ENCODE results near the gene MYH9.
"Not testable (repeated sequence)": the region's sequence is repeated elsewhere in the genome, so short reads cannot be mapped to it uniquely, and the experiment has no call there.

The MYH9 gene

DNA sequence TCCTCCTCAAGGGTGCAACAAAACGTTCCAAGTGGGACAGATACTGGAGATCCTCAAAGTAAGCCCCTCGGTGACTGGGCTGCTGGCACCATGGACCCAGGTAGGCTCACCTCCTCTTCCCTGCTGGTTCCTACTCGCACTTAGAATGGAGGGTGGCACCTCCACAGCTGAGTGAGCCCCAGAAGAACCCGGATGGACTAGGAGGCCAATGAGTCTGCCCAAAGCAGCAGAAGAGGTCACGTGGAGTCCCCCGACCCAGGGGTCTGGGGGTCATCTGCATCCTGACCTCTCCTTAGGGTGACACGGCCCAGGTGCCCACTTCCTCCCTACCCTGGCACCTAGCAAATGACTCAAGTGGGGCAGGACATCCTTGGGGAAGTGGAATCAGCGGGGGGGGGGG, 130.5 kb downstream of the MYH9 start:
- no peak overlapping the region for H3K27ac ChIP-seq
- no peak for TF ChIP-seq ZFX (IDR thresholded peaks at IDR 0.05)
- TF ChIP-seq, protein P1, sequence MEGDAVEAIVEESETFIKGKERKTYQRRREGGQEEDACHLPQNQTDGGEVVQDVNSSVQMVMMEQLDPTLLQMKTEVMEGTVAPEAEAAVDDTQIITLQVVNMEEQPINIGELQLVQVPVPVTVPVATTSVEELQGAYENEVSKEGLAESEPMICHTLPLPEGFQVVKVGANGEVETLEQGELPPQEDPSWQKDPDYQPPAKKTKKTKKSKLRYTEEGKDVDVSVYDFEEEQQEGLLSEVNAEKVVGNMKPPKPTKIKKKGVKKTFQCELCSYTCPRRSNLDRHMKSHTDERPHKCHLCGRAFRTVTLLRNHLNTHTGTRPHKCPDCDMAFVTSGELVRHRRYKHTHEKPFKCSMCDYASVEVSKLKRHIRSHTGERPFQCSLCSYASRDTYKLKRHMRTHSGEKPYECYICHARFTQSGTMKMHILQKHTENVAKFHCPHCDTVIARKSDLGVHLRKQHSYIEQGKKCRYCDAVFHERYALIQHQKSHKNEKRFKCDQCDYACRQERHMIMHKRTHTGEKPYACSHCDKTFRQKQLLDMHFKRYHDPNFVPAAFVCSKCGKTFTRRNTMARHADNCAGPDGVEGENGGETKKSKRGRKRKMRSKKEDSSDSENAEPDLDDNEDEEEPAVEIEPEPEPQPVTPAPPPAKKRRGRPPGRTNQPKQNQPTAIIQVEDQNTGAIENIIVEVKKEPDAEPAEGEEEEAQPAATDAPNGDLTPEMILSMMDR (conservative IDR thresholded peaks at IDR 0.05): no peak

GRCh38 chr22:36256478-36256877, 131.3 kb downstream of the MYH9 start:
- H3K27ac ChIP-seq: no peak overlapping the region
- TF ChIP-seq, protein P1 (conservative IDR thresholded peaks at IDR 0.05): no peak
- TF ChIP-seq ZFX (IDR thresholded peaks at IDR 0.05): no peak

DNA sequence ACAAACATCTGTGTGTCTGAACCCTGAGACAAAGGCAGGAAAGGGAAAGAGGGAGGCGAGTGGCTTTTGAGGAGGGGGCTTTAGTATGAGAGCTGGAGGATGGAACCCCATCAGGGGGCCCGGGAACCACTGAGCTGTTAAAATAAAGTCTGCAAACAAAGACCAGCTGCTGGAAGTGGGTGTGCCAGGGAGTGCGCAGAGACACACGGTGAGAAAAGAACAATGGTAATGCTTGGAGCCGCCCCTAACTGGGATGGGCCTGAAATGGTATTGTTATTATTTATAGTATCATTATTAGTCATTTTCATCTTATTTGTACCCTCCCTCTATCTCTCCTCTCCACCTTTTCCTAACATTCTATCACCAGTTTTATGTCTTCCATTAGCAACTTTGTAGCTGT, 132.2 kb downstream of the MYH9 start:
- H3K27ac ChIP-seq: not testable (repeated sequence)

GRCh38 chr22:36253523-36254490, 134.0 kb downstream of the MYH9 start:
- H3K27ac ChIP-seq: no peak overlapping the region
- TF ChIP-seq, protein P1 (conservative IDR thresholded peaks at IDR 0.05): no peak
- TF ChIP-seq ZFX (IDR thresholded peaks at IDR 0.05): no peak

GRCh38 chr22:36252754-36253522, 134.8 kb downstream of the MYH9 start, which contains the start of gene APOL1:
APOL1 (plus strand) TSS chr22:36253133; CDS start chr22:36254956, 1,823 bp downstream.
- TF ChIP-seq, protein P1 (conservative IDR thresholded peaks at IDR 0.05): no peak
- no peak for TF ChIP-seq ZFX (IDR thresholded peaks at IDR 0.05)
- no peak within 1 kb of the TSS for H3K27ac ChIP-seq

GRCh38 chr22:36251979-36252608, 135.7 kb downstream of the MYH9 start:
- H3K27ac ChIP-seq: not testable (repeated sequence)

- H3K27ac ChIP-seq: not testable (repeated sequence)
Observed at GRCh38 chr22:36250292-36250960, 137.3 kb downstream of the MYH9 start.

DNA sequence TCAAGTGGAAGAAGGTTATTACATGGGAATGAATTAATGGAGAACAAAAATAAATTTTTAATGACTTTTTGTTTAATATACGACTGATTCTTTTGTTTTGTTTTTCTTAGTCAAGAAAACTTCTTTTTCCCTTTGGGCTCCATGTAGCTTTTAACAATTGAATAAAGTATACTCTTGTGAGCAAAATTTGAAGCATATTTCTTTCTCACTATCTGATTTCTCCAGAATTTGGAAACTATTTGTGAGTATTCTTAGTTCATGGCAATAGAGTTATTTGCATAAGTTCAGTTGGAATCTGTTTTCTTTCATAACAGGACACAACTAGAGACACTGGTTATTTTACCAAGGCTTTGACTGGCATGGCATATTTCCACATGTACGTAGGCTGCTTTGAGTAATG, 138.6 kb downstream of the MYH9 start:
- TF ChIP-seq, protein P1 (conservative IDR thresholded peaks at IDR 0.05): no peak
- no peak for TF ChIP-seq ZFX (IDR thresholded peaks at IDR 0.05)
- no peak overlapping the region for H3K27ac ChIP-seq
